GM19452 (cell line): Measurements from ENCODE around the gene ATP7B.
"Not testable (repeated sequence)": the region's sequence is repeated elsewhere in the genome, so short reads cannot be mapped to it uniquely, and the experiment has no call there.

ENCODE experiments used
- ATAC-seq: cut with Tn5 transposase; IDR thresholded peaks from one replicate; pipeline ENCODE4 v1.9.1; 2021; ENCODE audit not compliant: unreplicated experiment

Gene ATP7B

DNA sequence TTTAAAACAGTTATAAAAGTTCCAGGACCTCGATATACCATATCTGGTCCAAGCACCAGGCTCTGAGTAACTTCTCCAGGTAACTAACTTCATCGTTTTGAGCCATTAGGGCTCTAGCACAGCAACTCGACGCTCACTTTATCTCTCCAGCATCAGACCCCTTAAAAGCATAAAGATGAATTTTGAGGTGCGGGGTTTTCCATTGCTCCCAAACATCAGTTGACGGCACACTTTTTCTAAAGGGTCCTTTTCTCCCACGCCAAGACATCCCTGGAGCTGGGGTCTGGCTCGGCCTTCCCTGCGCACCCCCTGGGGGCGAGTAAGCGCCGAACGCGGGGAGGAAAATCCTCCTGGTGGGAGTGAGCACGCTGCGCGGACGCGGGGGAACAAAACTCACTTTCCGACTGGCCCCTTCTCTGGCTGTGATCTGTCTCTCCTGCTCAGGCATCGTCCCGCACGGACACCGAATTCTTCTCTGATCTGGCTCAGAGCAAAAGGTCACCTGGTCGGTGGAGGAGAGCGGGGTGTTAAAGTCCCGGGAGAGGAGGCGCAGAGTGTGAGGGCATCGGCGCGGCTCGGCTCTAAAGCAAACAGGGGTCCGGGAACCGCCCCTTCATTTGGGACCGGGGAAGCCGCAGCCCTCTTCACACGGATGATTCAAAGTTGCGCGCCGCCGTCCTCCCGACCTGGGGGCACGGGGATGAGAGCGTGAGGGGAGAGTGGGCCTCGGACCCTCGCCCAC is at the start of gene ATP7B:
Gene ATP7B (minus strand): TSS at position 561 of the 742 bp plus-strand sequence. CDS start 113 bp downstream, at position 448.
- ATAC-seq: no peak

DNA sequence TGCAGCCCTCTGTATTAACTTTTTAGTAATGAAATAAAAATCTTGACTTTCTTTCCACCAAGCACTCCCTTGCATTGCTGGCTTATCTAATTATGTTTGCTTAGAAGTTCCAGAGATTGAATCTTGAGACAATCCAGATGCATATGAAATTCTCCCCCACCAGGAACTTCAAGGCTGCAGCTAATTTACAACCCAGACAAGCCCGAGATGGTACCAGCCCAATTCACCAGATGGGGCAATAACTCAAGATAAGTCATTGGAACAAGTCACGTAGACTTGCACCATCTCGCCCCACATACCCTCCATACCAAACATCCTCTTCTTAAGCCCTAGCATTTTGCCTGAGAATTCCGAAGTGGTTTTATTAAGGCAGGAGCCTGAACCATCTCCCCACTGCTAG is 42.2 kb upstream of the ATP7B start:
- ATAC-seq: no peak

DNA sequence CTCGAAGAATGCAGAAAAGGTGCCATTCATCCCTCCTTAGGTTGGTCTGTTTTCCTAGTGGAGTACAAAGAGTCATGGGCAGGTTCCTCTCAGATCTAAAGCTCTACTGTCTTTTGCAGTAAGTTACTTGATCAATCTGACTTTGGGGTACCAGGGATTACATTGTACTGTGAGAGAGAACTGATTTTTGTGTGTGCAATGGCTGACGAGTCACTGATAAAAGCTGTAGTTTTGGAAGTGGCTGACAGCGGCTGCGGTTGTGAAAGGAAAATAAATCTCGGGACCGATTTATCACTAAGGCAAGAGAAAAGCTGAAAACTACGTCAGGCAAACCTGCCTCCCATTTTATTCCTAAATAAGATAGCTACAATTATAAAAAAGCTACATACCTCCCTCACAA is 40.1 kb upstream of the ATP7B start:
- no peak for ATAC-seq

DNA sequence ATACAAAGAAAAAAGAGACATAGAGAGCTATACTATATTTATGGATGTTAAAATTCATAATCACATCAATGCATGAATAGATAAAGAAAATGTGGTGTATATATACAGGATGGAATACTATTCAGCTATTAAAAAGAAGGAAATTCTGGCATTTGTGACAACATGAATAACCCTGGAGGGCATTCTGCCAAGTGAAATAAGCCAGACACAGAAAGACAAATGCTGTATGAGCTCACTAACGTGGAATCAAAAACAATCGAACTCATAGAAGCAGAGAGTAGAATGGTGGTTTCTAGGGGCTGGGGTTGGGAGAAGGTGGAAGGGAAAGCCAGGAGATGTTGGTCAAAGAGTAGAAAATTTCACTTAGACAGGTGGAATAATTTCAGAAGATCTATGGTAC is 37.3 kb upstream of the ATP7B start:
- no peak for ATAC-seq

DNA sequence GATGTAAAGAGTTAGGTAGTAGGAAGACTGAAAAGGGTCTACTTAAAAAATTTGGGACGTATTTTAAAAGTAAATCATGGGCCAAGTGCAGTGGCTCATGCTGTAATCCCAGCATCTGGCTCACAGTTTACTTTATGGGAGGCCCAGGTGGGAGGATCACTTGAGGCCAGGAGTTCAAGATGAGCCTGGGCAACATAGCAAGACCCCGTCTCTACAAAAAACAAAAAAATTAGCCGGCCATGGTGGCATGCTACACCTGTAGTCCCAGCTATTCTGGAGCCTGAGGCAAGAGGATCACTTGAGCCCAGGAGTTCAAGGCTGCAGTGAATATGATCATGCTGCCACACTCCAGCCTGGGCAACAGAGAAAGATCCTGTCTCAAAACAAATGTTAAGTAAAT is 36.2 kb upstream of the ATP7B start:
- ATAC-seq: no peak

DNA sequence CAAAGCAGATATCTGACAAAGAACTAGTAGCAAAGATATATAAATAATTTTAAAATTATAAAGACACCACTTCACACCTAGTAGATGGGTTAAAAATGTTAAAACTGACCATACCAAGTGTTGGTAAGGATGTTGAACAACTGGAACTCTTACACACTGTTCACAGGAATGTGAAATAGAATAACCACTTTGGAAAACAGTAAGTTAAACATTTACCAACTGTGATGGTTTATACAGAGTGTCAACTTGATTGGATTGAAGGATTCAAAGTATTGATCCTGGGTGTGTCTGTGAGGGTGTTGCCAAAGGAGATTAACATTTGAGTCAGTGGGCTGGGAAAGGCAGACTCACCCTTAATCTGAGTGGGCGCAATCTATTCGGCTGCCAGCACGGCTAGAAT is 32.4 kb upstream of the ATP7B start:
- no peak for ATAC-seq

DNA sequence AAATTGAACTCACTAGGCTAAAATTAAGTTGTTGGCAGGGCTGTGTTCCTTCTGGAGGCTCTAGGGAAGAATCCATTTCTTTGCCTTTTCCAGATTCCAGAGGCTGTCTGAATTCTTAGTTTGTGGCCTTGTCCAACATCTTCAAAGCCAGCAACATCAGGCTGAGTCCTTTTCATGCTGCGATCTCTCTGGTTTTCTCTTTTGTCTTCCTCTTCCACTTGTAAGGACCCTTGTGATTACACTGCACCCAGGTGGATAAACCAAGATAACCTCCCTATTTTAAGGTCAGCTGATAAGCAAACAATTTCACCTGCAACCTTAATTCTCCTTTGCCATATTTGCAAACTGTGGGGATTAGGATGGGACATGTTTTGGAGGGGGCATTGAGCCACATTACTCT is 24.8 kb upstream of the ATP7B start:
- ATAC-seq: no peak

DNA sequence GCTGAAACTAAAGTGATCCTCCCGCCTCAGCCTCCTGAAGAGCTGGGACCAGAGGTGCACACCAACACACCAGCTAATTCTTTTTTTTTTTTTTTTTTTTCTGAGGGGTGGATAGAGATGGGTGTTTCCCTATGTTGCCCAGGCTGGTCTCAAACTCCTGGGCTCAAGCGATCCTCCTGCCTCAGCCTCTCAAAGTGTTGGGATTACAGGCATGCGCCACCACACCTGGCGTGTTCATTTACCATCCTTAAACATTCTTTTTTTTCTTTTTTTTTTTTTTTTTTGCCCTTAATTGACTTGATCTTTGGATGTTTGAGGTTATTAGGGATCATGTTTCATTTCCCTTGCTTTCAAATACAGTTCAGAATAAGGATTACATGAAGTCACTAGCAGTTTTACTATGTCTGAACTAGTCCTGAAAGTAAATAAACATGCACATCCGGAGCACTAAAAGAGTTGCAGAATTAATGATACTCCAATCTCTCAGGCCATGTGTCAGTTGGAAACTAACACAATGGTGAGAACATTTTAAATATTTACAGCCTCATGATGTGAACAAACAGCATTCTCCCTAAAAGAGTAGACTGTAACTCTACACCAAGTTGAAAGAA is 23.5 kb upstream of the ATP7B start:
- ATAC-seq: no peak

DNA sequence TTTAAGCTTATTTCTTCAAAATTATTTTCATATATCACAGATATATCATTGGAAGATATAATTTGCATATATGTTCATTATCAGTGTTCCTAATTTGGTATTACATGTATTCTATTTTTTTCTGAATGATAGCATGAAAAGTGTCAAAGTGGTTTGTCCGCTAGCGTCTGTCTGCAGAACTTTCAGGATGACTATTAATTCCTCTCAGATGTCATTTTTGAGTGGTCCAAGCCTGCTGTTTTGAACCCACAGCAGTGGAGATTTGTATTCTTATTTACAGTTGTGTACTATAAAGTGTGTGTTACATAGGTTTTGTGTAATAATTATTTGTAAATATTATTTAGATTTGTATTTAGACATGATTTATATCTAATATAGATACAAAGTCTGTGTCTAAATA is 21.8 kb upstream of the ATP7B start:
- ATAC-seq: no peak

DNA sequence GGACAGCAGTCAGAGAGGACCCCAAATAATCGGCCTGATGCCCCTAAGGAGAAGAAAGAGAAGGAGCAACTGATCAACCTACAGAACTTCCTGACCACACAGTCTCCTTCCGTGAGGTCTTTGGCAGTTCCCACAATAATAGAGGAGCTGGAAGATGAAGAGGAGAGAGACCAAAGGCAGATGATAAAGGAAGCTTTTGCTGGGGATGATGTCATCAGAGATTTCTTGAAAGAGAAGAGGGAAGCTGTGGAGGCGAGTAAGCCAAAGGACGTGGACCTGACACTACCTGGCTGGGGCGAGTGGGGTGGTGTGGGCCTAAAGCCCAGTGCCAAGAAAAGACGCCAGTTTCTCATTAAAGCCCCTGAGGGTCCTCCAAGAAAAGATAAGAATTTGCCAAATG is 19.2 kb upstream of the ATP7B start:
- not testable (repeated sequence) for ATAC-seq

DNA sequence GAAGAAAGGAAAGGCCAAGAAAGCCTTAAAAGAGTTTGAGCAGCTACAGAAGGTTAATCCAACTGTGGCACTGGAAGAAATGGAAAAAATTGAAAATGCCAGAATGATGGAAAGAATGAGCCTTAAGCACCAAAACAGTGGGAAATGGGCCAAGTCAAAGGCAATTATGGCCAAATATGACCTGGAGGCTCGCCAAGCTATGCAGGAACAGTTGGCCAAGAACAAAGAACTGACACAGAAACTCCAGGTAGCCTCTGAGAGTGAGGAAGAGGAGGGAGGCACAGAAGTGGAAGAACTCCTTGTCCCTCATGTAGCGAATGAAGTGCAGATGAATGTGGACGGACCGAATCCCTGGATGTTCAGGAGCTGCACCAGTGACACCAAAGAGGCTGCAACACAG is 18.3 kb upstream of the ATP7B start:
- ATAC-seq: no peak

DNA sequence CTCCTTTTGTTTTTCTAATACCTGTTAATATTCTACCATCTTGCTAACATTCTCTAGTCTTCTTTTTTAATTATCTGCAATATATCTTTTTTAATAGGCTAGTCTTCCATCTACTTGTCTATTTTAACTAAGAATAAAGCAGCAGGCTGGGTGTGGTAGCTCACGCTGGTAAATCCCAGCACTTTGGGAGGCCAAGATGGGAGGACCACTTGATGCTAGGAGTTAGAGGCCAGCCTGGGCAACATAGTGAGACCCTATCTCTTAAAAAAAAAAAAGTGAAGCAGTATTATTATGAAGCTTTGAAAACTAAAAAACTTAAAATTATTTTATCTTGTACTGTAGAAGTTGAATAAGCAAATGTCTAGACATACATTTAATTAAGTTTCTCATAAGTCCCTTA is 16.6 kb upstream of the ATP7B start:
- no peak for ATAC-seq

DNA sequence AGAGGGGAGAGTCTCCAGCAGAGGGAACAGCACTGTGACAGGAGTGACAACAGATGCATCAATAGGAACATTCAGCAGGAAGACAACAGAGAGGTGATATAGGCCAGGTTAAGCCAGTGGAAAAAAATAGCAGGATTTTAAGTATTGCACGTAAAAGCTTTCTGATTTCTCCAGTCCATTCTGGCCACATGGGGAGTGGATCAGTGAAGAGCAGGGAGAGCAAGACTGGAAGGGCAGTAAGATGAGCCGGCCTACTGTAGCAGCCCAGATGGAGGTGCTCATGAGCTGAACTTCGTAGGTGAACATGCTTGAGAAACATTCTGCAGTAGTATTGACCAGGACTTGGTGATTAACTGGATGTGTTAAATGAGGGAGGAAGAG is 15.0 kb upstream of the ATP7B start:
- no peak for ATAC-seq

DNA sequence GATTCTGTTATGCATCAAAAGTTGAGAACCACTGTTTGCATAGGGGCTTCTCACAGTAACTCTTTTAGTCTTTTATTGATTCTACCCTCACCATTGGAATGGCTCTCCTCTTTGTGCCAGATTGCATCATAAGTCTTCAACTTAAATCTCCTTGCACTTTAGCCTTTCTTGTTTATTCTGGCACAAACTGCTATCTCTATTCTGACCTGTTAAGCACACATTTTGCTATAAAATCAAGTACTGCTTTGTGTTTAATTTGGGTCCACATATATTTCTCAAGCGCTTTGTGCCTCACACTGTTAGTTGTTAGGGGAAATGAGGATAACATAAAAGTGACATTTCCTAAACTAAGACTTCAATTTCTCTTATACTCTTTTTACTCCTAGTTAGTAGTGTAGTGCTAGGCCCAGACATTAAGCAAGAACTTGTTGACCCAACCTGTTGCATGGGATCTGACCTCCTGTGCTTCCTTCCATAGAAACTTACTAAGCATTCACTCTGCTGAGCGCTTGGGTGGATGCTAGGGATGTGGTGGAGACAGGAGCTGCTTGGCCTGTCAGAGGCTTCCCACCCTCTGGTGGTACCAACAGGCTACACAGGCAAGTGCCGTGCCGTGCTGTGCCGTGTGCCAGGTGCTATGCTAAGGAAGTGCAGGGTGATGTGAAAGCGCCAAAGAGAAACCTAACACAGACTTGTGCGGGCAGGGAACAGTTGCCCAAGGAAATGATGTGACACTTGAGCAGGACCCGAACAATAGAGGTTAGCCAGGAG is 14.4 kb upstream of the ATP7B start:
- ATAC-seq: no peak

DNA sequence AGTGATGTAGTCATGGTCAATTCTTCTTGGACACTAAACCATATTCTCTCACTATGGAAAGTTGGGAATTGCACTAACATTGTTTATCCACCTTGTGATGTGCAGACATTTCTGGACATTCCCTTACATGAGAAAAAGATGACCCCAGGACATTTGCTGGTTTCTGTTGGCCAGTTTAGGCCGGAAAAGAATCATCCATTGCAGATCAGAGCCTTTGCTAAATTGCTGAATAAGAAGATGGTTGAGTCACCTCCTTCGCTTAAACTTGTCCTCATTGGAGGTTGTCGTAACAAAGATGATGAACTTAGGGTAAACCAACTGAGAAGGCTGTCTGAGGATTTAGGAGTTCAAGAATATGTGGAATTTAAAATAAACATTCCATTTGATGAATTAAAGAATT is 13.2 kb upstream of the ATP7B start, which contains the start of gene UTP14C:
Gene UTP14C (plus strand): TSS at position 211 of the 400 bp plus-strand sequence. CDS start 4,114 bp downstream, outside the sequence.
- ATAC-seq: no peak

DNA sequence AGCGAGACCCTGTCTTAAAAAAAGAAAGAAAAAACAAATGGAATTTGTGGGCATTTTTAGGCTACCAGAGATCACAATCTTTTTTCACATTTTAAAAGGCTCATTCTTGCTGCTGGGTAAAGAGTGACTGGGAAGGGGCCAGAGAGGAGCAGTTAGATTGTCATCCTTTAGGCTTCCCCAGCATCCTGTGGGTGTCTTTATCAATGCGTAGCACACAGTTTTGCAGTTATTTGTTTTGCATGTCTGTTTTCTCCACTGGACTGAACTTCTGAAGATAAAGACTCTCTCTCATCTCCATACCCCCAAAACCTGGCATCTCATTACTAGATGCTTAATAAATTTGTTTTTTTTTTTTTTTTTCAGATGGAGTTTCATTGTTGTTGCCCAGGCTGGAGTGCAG is 11.1 kb upstream of the ATP7B start:
- ATAC-seq: no peak

DNA sequence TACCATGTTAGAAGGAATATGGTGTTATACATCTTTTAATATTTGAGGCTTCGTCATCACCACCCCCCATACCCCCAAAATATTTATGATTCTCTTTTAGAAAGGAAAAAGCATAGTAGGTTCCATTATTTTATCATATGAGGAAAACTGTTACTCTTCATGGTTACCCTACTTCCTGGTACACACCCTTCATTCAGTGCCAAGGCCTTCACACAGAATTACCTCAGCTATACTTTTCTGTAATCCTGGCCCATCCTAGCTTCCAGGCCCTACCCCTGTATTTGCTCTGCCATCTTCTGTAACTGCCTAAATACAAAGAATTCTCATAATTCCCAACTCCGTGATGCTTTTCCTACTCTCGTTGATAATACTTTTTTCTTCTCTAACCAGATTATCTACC is 8.9 kb upstream of the ATP7B start:
- no peak for ATAC-seq

DNA sequence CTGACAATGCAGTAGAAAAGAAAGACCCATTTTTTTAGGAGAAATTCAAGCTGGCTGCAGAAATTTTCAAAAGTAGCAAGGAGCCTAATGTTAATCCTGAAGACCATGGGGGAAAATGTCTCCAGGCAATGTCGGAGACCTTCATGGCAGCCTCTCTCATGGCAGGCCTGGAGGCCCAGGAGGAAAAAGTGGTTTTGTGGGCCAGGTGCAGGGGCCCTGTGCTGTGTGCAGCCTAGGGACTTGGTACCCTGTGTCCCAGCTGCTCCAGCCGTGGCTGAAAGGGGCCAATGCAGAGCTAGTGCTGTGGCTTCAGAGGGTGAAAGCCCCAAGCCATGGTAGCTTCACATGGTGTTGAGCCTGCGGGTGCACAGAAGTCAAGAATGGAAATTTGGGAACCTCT is 5.0 kb upstream of the ATP7B start:
- no peak for ATAC-seq

DNA sequence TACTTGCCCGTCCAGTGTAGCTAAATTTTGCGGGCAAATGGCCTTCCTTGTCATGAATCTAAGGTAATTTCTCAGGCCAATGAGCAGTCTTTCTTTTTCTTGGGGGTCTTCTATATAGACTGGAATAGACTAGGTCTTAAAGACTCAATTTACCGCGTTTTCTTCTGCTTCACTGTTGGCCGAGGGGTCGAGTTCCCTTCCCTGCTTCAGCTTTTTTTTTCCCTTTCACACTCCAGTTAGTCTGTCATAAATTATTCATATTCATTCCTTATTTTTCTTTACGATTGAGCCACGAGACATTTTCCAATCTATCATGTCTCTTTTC is 1.2 kb upstream of the ATP7B start:
- no peak for ATAC-seq

DNA sequence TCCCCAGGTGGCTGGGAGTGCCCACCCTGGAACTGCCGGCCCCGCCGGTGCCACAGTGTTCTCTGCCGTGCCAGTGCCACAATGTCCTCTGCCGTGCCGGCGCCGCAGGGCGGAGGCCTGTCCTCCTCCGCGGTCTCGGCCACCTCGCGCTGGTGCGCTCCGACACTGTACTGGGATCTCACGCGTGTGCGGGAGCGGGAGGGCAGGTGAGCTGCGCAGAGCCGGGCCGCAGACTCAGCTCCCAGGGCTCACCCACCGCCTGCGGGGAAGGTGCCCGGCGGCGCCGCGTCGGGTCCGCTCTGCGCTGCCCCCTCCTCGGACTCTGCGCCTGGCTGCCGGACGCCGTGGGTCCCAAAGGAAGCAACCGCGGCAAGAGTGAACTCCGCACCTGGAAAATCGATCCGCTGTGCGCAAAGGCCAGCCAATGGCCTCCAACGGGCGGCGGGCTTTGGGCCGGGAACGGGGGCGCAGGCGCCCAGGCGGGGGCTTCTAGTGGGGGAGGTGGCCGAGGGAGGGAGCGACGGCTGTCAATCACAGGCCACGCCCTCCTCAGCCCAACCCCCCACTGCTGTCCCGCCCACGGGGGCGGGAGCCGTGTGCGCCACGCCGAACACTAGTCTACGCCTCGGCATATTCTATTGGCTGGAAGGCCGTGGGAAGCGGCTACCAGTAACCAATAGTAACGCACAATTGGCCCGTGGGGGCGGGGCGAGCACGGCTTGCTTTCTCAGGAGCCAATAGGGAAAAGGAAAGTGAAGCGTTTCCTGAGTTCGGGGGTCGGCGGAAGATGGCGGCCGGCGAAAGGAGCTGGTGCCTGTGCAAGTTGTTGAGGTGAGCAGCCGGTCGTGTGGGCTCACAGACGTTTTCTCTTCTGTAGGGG is 622 bp upstream of the ATP7B start, which contains the start of gene ALG11:
Gene ALG11 (plus strand): TSS at position 767 of the 880 bp plus-strand sequence. CDS start 21 bp downstream, at position 788.
- peak; percentile 100 for ATAC-seq

DNA sequence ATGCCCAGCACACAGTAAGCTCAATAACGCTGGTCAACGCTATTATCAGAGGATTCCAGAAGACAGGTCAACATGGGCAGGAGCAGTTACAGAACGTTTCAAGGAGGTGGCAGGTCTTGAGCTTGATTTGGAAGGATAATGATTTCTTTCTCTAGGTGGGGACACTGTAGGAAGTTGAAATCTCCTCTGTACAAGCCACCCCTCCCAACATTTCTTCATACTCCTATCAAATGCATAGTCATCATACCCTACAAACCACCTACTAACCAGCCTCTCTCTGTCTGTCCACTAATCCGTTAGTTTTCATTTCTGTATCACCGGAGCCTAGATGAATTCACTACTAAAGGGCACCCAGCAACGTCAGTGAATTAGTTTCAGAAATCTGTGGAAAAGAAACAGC is 1.3 kb downstream of the ATP7B start:
- ATAC-seq: no peak
